RWPE2 (cell line): ENCODE data around the gene TRIP10.

Experiments
- ATAC-seq: fragments of 200-7000 bp; cut with Tn5 transposase; 3 replicates; pipeline ENCODE4 v1.9.1; 2021; ENCODE audit warnings: low read depth
- DNase-seq: peaks from one replicate; pipeline ENCODE4 v3.0.0-alpha.2; 2020; ENCODE audit warnings: low spot score
- H3K27ac ChIP-seq: fragments of 450-650 bp; 2 replicates; pipeline ENCODE4 v1.5.1; 2017; ENCODE audit warnings: mild to moderate bottlenecking; ENCODE audit not compliant: poor library complexity, severe bottlenecking
- H3K27me3 ChIP-seq: fragments of 250-450 bp; sonication (Bioruptor Pico); 2 replicates; pipeline ENCODE4 v1.5.1; 2021; ENCODE audit warnings: mild to moderate bottlenecking, moderate library complexity; ENCODE audit not compliant: insufficient read depth, poor library complexity, severe bottlenecking
- H3K36me3 ChIP-seq: fragments of 250-450 bp; sonication (Bioruptor Pico); 2 replicates; pipeline ENCODE4 v1.5.1; 2020; ENCODE audit warnings: low read depth, mild to moderate bottlenecking, moderate library complexity
- H3K4me1 ChIP-seq: fragments of 250-450 bp; sonication (Bioruptor Pico); 2 replicates; pipeline ENCODE4 v1.5.1; 2021; ENCODE audit warnings: mild to moderate bottlenecking, moderate library complexity; ENCODE audit not compliant: insufficient read depth, poor library complexity, severe bottlenecking
- H3K4me3 ChIP-seq: fragments of 250-450 bp; sonication (Bioruptor Pico); 2 replicates; pipeline ENCODE4 v1.5.1; 2021; ENCODE audit warnings: mild to moderate bottlenecking, moderate library complexity; ENCODE audit not compliant: severe bottlenecking
- H3K9me3 ChIP-seq: fragments of 250-450 bp; sonication (Bioruptor Pico); 2 replicates; pipeline ENCODE4 v1.5.1; 2021; ENCODE audit warnings: mild to moderate bottlenecking, moderate library complexity; ENCODE audit not compliant: severe bottlenecking
- TF ChIP-seq, protein P1 (sequence below): fragments of 450-650 bp; IDR thresholded peaks from one replicate; pipeline ENCODE4 v1.5.1; 2017; ENCODE audit warnings: mild to moderate bottlenecking, moderate library complexity; ENCODE audit not compliant: poor library complexity, severe bottlenecking

Gene TRIP10

DNA sequence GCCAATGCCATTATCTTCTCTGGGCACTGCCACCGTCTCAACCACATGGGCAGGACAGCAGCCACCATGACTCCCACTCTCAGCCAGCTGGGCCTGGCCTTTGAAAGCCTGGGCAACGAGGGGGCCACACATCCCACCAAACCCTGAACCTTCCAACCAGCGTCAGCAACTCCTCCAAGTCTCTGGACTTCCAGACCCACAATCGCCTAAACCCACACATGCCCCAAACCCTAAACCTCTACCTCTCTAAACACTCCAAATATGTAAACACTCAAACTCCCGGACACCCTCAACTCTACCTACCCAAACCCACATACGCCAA lies 20.0 kb upstream of the TRIP10 start:
- H3K27ac ChIP-seq: peak overlapping the region; percentile 52
- ATAC-seq (no peak), DNase-seq (no peak)
- H3K4me3 ChIP-seq: peak overlapping the region; percentile 16
- H3K4me1 ChIP-seq: peaks cover 23% of the 10 kb centered on the region
- peaks cover 13% of the 10 kb centered on the region for H3K36me3 ChIP-seq
- no peaks in the 10 kb centered on the region for H3K9me3 ChIP-seq
- H3K27me3 ChIP-seq: no peaks in the 10 kb centered on the region
- TF ChIP-seq, protein P1, sequence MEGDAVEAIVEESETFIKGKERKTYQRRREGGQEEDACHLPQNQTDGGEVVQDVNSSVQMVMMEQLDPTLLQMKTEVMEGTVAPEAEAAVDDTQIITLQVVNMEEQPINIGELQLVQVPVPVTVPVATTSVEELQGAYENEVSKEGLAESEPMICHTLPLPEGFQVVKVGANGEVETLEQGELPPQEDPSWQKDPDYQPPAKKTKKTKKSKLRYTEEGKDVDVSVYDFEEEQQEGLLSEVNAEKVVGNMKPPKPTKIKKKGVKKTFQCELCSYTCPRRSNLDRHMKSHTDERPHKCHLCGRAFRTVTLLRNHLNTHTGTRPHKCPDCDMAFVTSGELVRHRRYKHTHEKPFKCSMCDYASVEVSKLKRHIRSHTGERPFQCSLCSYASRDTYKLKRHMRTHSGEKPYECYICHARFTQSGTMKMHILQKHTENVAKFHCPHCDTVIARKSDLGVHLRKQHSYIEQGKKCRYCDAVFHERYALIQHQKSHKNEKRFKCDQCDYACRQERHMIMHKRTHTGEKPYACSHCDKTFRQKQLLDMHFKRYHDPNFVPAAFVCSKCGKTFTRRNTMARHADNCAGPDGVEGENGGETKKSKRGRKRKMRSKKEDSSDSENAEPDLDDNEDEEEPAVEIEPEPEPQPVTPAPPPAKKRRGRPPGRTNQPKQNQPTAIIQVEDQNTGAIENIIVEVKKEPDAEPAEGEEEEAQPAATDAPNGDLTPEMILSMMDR: no peak

DNA sequence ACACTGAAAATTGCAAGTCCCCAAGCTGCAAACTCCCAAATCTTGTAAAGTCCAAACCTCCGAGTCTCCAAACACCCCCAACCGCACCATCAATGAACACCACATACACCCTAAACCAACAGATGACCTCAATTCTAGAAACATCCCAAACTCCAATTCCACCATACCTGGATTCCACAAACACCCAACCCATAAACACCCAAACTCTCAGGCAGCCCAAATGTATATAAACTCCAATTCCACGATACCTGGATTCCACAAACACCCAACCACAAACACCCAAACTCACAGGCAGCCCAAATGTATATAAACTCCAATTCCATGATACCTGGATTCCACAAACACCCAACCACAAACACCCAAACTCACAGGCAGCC lies 19.5 kb upstream of the TRIP10 start:
- H3K36me3 ChIP-seq: peaks cover 13% of the 10 kb centered on the region
- TF ChIP-seq, protein P1: no peak
- no peaks in the 10 kb centered on the region for H3K9me3 ChIP-seq
- DNase-seq: no peak
- peak overlapping the region; percentile 52 for H3K27ac ChIP-seq
- no peaks in the 10 kb centered on the region for H3K27me3 ChIP-seq
- H3K4me3 ChIP-seq: peak overlapping the region; percentile 16
- H3K4me1 ChIP-seq: peaks cover 23% of the 10 kb centered on the region
- ATAC-seq: no peak

DNA sequence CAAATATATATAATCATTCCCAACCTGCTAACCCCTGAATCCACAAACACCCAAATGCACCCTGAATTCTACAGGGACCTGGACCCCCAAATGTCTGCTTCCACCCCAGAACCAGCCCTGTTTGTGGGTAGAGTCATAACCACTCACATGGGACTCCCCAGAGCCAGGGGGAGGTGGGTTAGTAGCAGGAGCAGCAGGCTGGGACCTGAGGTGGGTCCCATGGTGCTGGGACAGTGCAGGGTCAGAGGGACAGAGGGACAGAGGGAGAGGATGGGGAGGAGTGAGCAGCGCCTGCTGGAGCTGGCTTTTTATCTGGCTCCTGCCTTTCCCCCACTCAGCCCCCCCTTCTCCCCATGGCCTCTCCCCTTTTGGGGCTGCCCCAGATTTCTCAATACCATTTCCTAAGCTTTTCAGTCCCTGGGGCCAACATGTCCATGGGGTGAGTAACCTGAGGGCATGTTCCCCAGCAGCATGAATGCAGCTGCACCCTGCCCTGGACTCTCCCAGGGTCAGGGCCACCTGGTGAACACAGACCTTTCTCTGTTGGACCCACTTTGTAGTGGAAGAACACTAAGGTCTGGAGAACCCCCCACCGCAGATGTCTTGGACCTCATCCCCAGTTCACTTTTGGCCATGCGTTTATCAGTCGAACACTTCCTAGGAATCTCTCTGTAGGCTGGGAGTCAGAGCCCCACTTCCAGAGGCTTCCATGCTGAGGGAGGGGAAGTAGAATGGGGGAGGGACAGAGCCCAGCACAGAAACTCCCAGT lies 18.9 kb upstream of the TRIP10 start, which contains the start of gene C3:
Gene C3, minus strand, starts transcription at position 282 of the 769 bp plus-strand sequence. Its CDS starts 61 bp downstream, at position 221.
- TF ChIP-seq, protein P1: no peak
- Histone ChIP-seq H3K4me1 (peaks cover 23% of the 10 kb centered on the region), H3K36me3 (peaks cover 13% of the 10 kb centered on the region), H3K4me3 (peak within 1 kb of the TSS; percentile 16), H3K27me3 (no peaks in the 10 kb centered on the region), H3K27ac (peak within 1 kb of the TSS; percentile 52), H3K9me3 (no peaks in the 10 kb centered on the region)
- DNase-seq: peak; percentile 83
- peak; percentile 80 for ATAC-seq

DNA sequence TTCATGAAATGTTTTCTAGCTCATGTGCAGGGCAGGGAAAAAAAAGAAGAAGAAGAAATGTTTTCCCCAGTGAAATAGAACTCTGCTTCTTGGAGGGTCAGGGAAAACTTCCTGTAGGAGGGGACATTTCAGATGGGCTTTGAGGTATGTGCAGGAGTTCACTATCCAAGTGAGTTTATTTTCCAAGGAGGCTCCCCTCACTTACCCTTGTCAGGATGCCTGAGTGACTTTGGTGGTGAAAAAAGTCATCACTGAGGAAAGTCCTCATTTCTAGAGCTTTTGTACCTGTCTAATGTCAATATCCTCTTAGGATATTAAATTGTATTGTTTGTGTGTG lies 18.4 kb upstream of the TRIP10 start:
- Histone ChIP-seq H3K27me3 (no peaks in the 10 kb centered on the region), H3K4me1 (peaks cover 23% of the 10 kb centered on the region), H3K9me3 (no peaks in the 10 kb centered on the region), H3K4me3 (no peak overlapping the region), H3K36me3 (peaks cover 13% of the 10 kb centered on the region), H3K27ac (peak overlapping the region; percentile 52)
- TF ChIP-seq, protein P1: no peak
- DNase-seq: no peak
- ATAC-seq: no peak

DNA sequence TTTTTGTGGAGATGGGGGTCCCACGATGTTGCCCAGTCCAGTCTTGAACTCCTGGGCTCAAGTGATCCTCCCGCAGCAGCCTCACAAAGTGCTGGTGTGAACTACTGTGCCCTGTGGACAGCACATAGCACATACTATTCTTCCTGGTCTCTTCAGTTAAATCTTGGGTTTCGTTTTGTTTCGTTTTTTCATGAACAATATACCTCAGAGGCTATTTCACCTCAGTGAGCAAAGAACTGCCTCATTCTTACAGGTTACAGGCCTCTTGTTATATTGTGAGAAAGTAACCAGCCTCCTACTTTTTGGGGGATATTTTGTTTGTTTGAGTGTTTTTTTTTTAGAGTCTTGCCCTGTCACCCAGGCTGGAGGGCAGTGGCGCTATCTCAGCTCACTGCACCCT lies 17.7 kb upstream of the TRIP10 start:
- H3K4me1 ChIP-seq: peaks cover 23% of the 10 kb centered on the region
- H3K9me3 ChIP-seq: no peaks in the 10 kb centered on the region
- TF ChIP-seq, protein P1: no peak
- ATAC-seq (no peak), DNase-seq (no peak)
- peak overlapping the region; percentile 52 for H3K27ac ChIP-seq
- H3K27me3 ChIP-seq: no peaks in the 10 kb centered on the region
- H3K36me3 ChIP-seq: peaks cover 13% of the 10 kb centered on the region
- no peak overlapping the region for H3K4me3 ChIP-seq
